ENCODE measurements around the gene FIP1L1.

- TF ChIP-seq CREB1 (IDR thresholded peaks at IDR 0.05; ENCODE audit: low read depth): no peak
- no peak for TF ChIP-seq YY1 (IDR thresholded peaks at IDR 0.05; ENCODE audit: low read depth, low read length)
- TF ChIP-seq SPI1 (IDR thresholded peaks at IDR 0.05; ENCODE audit: borderline replicate concordance, insufficient read depth, low read depth, low read length): no peak
- TF ChIP-seq BRCA1 (IDR thresholded peaks at IDR 0.05; ENCODE audit: low read depth, low read length): no peak
- TF ChIP-seq POLR2AphosphoS5 (IDR thresholded peaks at IDR 0.05; ENCODE audit: low read length): no peak
- no peak for TF ChIP-seq MYC (IDR thresholded peaks at IDR 0.05; ENCODE audit: insufficient read depth, insufficient read length, insufficient replicate concordance, low read length, severe bottlenecking)
- no peak for TF ChIP-seq MXI1 (IDR thresholded peaks at IDR 0.05; ENCODE audit: low read depth, low read length)
- no peak for TF ChIP-seq CTCF (IDR thresholded peaks at IDR 0.05 in 2 of 3, conservative IDR thresholded peaks at IDR 0.05 in 1 of 3; ENCODE audit: control insufficient read depth in 2 of 3, extremely low read depth in 1 of 3, insufficient read depth in 1 of 3, low read depth in 3 of 3, low read length in 3 of 3)
- no peak for TF ChIP-seq YBX1 (IDR thresholded peaks at IDR 0.05)
- TF ChIP-seq SIN3A (IDR thresholded peaks at IDR 0.05; ENCODE audit: low read depth, low read length): no peak
- no peak for TF ChIP-seq MAX (IDR thresholded peaks at IDR 0.05; ENCODE audit: low read depth, low read length)
These were observed 41.8 kb downstream of the FIP1L1 start for GRCh38 chr4:53419208-53419607.

Data from GM12878 (cell line).